ENCODE data around the gene TOM1L2.
"Not testable (repeated sequence)": the region's sequence is repeated elsewhere in the genome, so short reads cannot be mapped to it uniquely, and the experiment has no call there.

Gene TOM1L2

GRCh38 chr17:17957584-17957916 is 14.7 kb downstream of the TOM1L2 start:
- Histone ChIP-seq H3F3A (ENCODE audit: control insufficient read depth, insufficient read depth) (no peaks in the 10 kb centered on the region), H3K4me2 (ENCODE audit: low read length) (no peak overlapping the region), H3K27me3 (ENCODE audit: control insufficient read depth, low read length) (no peaks in the 10 kb centered on the region), H4K20me1 (ENCODE audit: control insufficient read depth, insufficient read depth, low read depth, low read length) (no peaks in the 10 kb centered on the region), H3K4me1 (ENCODE audit: control insufficient read depth, low read length) (no peaks in the 10 kb centered on the region), H3K4me3 (ENCODE audit: low read length) (no peak overlapping the region), H3K36me3 (ENCODE audit: control insufficient read depth, low read length) (no peaks in the 10 kb centered on the region), H3K9me3 (ENCODE audit: control insufficient read depth, insufficient read depth, low read length) (0 out of 2 replicates have a peak, but pooled peaks cover 3% of the 10 kb centered on the region), H3K9me2 (replicated peaks; ENCODE audit: control insufficient read depth, low read length) (no peaks in the 10 kb centered on the region), H3K27ac (ENCODE audit: low read depth, low read length) (no peak overlapping the region), H3K79me2 (ENCODE audit: control insufficient read depth, low read length) (no peaks in the 10 kb centered on the region)
- TF ChIP-seq CTCF (IDR thresholded peaks at IDR 0.05; ENCODE audit: low read depth, low read length, poor library complexity, severe bottlenecking), result no peak

GRCh38 chr17:17955790-17956341 is 16.3 kb downstream of the TOM1L2 start:
- H3K36me3 ChIP-seq (ENCODE audit: control insufficient read depth, low read length); H3K9me2 ChIP-seq (replicated peaks; ENCODE audit: control insufficient read depth, low read length); H3F3A ChIP-seq (ENCODE audit: control insufficient read depth, insufficient read depth); H3K4me2 ChIP-seq (ENCODE audit: low read length); H3K4me1 ChIP-seq (ENCODE audit: control insufficient read depth, low read length); H3K27me3 ChIP-seq (ENCODE audit: control insufficient read depth, low read length); H3K9me3 ChIP-seq (ENCODE audit: control insufficient read depth, insufficient read depth, low read length); H3K79me2 ChIP-seq (ENCODE audit: control insufficient read depth, low read length); H3K27ac ChIP-seq (ENCODE audit: low read depth, low read length); H3K4me3 ChIP-seq (ENCODE audit: low read length); H4K20me1 ChIP-seq (ENCODE audit: control insufficient read depth, insufficient read depth, low read depth, low read length): not testable (repeated sequence)

GRCh38 chr17:17954079-17954478 is 18.1 kb downstream of the TOM1L2 start:
- H3K4me1 ChIP-seq (ENCODE audit: control insufficient read depth, low read length), result no peaks in the 10 kb centered on the region
- no peaks in the 10 kb centered on the region for H3K27me3 ChIP-seq (ENCODE audit: control insufficient read depth, low read length)
- H3K4me3 ChIP-seq (ENCODE audit: low read length), result no peak overlapping the region
- no peak for TF ChIP-seq EZH2phosphoT487 (IDR thresholded peaks at IDR 0.05; ENCODE audit: borderline replicate concordance, low read length)
- no peak for TF ChIP-seq CTCF (IDR thresholded peaks at IDR 0.05; ENCODE audit: low read depth, low read length, poor library complexity, severe bottlenecking)
- H3K79me2 ChIP-seq (ENCODE audit: control insufficient read depth, low read length), result no peaks in the 10 kb centered on the region
- H3K36me3 ChIP-seq (ENCODE audit: control insufficient read depth, low read length), result no peaks in the 10 kb centered on the region
- no peak overlapping the region for H3K27ac ChIP-seq (ENCODE audit: low read depth, low read length)
- no peaks in the 10 kb centered on the region for H3K9me2 ChIP-seq (replicated peaks; ENCODE audit: control insufficient read depth, low read length)
- no peaks in the 10 kb centered on the region for H4K20me1 ChIP-seq (ENCODE audit: control insufficient read depth, insufficient read depth, low read depth, low read length)
- H3F3A ChIP-seq (ENCODE audit: control insufficient read depth, insufficient read depth), result no peaks in the 10 kb centered on the region
- no peak overlapping the region for H3K4me2 ChIP-seq (ENCODE audit: low read length)
- H3K9me3 ChIP-seq (ENCODE audit: control insufficient read depth, insufficient read depth, low read length), result 0 out of 2 replicates have a peak, but pooled peaks cover 3% of the 10 kb centered on the region

GRCh38 chr17:17952691-17953090 is 19.5 kb downstream of the TOM1L2 start:
- H3K27me3 ChIP-seq (ENCODE audit: control insufficient read depth, low read length), result no peaks in the 10 kb centered on the region
- no peaks in the 10 kb centered on the region for H3K36me3 ChIP-seq (ENCODE audit: control insufficient read depth, low read length)
- no peaks in the 10 kb centered on the region for H3K4me1 ChIP-seq (ENCODE audit: control insufficient read depth, low read length)
- no peak for TF ChIP-seq EZH2phosphoT487 (IDR thresholded peaks at IDR 0.05; ENCODE audit: borderline replicate concordance, low read length)
- TF ChIP-seq CTCF (IDR thresholded peaks at IDR 0.05; ENCODE audit: low read depth, low read length, poor library complexity, severe bottlenecking), result no peak
- no peaks in the 10 kb centered on the region for H3K79me2 ChIP-seq (ENCODE audit: control insufficient read depth, low read length)
- H3K9me3 ChIP-seq (ENCODE audit: control insufficient read depth, insufficient read depth, low read length), result 0 out of 2 replicates have a peak, but pooled peaks cover 3% of the 10 kb centered on the region
- H3K9me2 ChIP-seq (replicated peaks; ENCODE audit: control insufficient read depth, low read length), result no peaks in the 10 kb centered on the region
- no peaks in the 10 kb centered on the region for H3F3A ChIP-seq (ENCODE audit: control insufficient read depth, insufficient read depth)
- no peak overlapping the region for H3K4me3 ChIP-seq (ENCODE audit: low read length)
- H3K4me2 ChIP-seq (ENCODE audit: low read length), result no peak overlapping the region
- no peak overlapping the region for H3K27ac ChIP-seq (ENCODE audit: low read depth, low read length)
- no peaks in the 10 kb centered on the region for H4K20me1 ChIP-seq (ENCODE audit: control insufficient read depth, insufficient read depth, low read depth, low read length)
